NOMO-1 (cell line): ENCODE measurements around the gene S100A16.
A peak's percentile ranks its signal among the peaks of the same experiment; 100 is the strongest.
"Not testable (repeated sequence)": the region's sequence is repeated elsewhere in the genome, so short reads cannot be mapped to it uniquely, and the experiment has no call there.

ENCODE experiments used
- DNase-seq, 2 experiments: peaks; one replicate each; lab custom pipeline; 2025; ENCODE audit not compliant: unreplicated experiment in 2 of 2; lab: John Stamatoyannopoulos, UW

The S100A16 gene

DNA sequence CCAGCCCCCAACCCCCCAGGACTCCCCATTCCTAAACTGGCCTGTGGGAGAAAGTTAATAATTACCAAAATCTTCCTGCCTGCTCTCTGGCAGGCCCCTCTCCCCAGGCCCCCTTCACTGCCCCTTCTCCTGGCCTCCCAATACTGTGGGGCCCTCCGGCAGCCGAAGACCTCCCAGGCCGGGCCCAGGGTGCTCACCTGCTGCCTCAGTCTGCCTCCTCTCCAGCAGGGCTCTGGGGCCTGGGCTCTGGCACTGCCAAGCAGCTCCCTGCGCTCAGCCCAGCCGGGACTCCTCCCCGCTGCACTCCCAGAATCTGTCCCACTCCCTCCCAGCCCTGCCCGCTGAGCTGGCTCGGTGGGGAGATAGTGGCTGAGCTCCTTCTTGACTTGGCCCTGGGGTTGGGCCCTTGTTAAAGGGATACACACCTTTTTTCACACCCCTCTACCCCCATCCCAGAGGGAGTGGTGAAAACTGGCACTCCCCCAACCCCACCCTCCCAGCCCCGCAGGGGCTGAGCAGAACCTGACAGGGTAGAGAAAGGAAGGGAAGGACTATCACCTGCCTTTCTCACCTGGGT is at the start of gene S100A16:
TSS of gene S100A16 (minus strand) at position 383 of the 577 bp plus-strand sequence. CDS start 4,986 bp downstream, outside the sequence.
- DNase-seq = no peak

- DNase-seq = no peak
Measured at GRCh38 chr1:153662269-153662668, 49.3 kb upstream of the S100A16 start.

DNA sequence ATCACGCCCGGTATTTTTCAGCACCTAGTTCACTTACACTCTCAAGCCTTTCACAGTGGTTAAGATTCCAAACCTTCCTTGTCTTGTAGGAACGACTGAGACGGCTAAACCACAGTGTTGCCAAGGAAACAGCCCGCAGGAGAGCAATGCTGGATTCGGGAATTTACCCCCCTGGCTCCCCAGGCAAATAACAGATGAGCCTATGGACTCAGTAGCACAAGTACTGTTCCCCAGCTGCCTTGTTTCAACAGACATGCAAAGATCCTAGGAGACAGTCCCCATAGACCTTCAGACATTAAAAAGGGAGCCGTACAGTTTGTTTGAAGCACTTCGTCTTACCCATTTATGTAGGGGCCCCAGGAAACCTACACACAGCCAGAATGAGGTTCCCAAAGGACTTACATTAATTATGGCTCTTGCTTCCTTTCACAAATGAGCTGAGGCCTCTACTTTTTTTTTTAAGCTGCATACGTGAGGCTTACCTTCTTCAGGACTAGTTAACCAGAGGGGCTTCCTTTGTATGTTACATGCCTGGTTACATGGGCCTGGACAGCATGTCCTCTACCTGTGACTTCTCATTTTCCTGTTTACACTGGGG is 48.3 kb upstream of the S100A16 start:
- DNase-seq = no peak

- no peak for DNase-seq
Measured at GRCh38 chr1:153659656-153660055, 46.7 kb upstream of the S100A16 start.

- DNase-seq = no peak
Measured at GRCh38 chr1:153659175-153659534, 46.2 kb upstream of the S100A16 start.

- DNase-seq = peak; percentile 91 to 96
Measured at GRCh38 chr1:153658400-153659174, 45.6 kb upstream of the S100A16 start, which contains the start of gene SNAPIN. TSS of gene SNAPIN (plus strand) at chr1:153658703. CDS start at chr1:153658744, 41 bp downstream.

DNA sequence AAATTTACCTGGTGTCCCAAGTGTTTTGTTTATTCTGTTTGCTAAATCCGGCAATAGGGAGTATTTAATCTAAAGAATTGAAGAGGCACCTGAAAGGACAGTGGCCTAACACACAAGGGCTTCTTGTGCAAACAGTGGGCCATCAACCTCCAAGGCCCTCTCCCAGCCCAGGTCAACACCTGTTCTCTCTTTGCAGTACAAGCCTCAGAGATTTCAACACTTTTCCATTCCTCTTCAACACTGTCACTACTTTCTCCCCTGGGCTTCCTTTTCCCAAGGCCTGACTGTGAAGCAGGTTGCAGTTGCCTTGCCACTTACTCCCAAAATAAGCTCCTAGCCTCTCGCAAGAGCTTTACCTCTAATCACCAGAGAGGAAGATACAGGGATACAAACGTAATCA is 42.4 kb upstream of the S100A16 start:
- DNase-seq = no peak

DNA sequence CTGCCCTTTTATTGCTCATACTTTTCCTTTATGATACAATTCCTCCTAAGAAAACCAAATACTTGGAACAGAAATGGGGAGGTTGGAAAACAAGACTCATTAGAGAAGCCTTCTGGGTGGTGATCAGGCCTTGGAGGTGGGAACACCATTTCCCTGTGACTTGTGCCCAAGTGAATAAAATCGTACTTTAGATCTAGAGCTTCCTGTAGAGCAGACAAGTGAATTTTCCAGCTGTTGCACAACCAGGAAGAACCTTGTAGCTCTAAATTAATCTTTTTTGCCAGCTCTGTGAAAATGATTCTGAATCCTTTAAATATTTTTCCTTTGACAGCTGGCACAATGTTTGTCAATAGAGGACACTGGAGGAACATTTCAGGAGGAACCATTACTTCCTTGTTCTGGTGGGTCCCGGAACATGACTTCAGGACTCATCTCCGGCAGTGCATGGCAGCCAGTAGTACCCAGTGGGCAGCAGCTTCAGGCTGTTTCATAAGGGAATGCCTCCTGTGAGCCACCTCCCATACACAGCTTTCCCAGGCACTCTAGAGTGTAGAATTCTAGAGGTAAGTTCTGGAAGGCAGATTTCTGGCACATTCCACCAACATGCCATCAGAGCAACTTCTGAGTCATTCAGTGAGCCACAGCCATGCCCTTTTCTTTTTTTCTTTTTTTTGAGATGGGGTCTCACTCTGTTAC is 40.0 kb upstream of the S100A16 start:
- no peak for DNase-seq

GRCh38 chr1:153651771-153652170 is 38.8 kb upstream of the S100A16 start:
- DNase-seq = no peak

GRCh38 chr1:153649863-153650235 is 36.9 kb upstream of the S100A16 start:
- no peak for DNase-seq

GRCh38 chr1:153649137-153649862 is 36.4 kb upstream of the S100A16 start:
- DNase-seq = no peak

- no peak for DNase-seq
Measured at GRCh38 chr1:153648000-153648643, 35.2 kb upstream of the S100A16 start.

GRCh38 chr1:153647346-153647714 is 34.4 kb upstream of the S100A16 start:
- DNase-seq = no peak

DNA sequence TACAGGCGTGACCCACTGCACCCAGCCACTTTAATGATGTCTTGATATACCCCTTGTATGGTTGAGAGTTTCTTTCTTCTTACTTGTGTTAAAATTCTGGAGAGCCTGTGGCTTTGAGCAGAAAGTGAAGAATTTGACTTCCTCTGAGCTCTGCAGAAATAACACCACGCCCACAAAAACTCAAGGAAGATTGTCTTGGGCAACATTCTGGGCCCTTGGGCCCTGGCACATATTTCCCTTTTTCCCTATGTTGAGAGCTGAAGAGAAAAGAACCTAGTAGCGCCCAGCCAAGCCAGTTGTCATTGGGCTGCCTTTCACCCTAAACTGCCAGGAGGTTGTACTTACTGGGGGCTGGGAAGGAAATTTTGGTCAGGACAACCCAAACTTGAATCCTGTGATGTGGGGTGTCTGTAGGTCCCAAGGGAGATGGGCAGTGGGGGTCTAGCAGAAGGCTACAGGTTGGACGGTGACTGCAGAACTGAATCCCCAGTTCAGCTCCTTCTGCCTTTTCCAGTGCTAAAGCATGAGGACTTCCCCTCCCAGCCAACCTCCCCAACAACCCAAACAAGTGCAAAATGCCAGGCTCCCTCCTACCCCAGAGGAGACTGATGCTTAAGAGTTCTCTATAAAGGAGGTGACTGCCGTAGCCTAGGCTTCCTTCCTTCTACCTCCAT is 33.9 kb upstream of the S100A16 start:
- peak; percentile 63 to 64 for DNase-seq

- no peak for DNase-seq
Measured at GRCh38 chr1:153643816-153644215, 30.9 kb upstream of the S100A16 start.

DNA sequence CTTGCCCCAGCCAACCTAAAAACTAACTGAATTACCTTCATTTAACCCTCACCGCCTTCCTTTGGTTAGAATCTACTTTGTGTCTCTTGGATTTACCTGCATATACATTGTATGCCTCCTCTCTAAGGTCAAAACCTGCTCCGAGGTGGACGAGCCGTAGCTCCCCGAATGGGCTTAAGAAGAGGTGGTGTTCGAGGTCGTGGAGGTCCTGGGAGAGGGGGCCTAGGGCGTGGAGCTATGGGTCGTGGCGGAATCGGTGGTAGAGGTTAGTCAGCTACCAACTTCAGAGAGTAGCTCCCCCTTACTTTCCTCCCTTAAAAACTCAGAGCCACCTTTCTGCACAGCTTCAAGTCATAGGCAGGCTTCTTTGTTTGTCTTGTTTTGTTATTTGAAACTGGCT is 30.2 kb upstream of the S100A16 start:
- DNase-seq = no peak

- DNase-seq = no peak
Measured at GRCh38 chr1:153642161-153642560, 29.2 kb upstream of the S100A16 start.

DNA sequence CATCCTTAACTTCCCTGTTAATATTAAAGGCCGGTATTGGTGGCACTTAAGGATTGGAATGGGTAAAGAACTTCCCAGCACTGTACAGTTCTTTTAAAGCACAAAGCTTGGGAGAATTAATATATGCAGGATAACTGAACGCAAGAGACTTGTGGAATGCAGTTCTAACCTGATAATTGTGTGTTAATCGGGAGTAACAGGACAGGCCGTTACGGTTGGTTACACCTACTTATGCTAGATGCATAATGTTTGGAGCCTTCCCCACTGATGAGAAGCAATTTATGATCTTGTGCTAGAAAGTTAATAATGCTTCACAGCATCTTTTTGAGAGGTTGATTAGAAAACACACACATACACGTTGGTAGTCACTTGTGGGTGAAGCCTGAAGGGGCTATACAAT is 27.9 kb upstream of the S100A16 start:
- DNase-seq = no peak

DNA sequence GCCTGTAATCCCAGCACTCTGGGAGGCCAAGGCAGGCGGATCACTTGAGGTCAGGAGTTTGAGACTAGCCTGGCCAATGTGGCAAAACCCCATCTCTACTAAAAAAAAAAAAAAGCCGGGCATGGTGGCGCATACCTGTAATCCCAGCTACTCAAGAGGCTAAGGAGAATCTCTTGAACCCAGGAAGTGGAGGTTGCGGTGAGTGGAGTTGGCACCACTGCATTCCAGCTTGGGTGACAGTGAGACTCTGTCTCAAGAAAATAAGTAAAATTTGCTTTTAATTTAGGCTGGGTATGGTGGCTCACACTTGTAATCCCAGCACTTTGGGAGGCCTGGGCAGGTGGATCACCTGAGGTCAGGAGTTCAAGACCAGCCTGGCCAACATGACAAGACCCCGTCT is 27.3 kb upstream of the S100A16 start:
- not testable (repeated sequence) for DNase-seq

DNA sequence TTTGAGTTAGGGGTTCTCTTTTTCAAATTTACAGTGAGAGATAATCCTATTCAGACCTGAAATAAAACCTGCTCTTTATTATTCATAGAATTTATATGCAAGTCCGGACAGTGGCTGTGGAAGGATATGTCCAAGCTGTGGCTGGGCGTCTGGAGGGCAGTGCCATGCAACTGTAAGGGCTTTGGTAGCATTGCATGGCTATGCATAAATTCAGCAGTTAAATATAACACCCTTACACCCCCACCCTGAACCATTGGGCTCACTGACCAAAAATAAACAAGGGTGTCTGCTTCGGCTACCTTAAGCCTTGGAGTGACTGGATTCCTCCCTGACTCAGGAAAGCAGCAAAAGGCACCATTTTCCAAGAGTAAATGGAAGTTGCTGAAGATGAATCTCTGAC is 26.3 kb upstream of the S100A16 start:
- DNase-seq = no peak
